Measurements from ENCODE around the gene SLC1A3. TPM values are rescaled to one million over a fixed set of nuclear protein-coding genes. Genes with fewer than 3 reads are reported as not detected.

The SLC1A3 gene
- polyA plus RNA-seq, 2 donors, result 13.5 to 16.1 TPM

- WGBS, 2 donors, result 87 to 90% methylated on average over 6 of the region's 6 CpGs
- Histone ChIP-seq H3K36me3 (ENCODE audit: control insufficient read depth in 2 of 2, insufficient read depth in 2 of 2, low read length in 1 of 2) (peaks cover 0 to 4% of the 10 kb centered on the region in 2 donors), H3K27ac (ENCODE audit: low read depth in 2 of 2, low read length in 1 of 2) (no peak overlapping the region), H3K4me1 (ENCODE audit: control insufficient read depth in 2 of 2, insufficient read depth in 2 of 2, low read length in 1 of 2) (peaks cover 3 to 6% of the 10 kb centered on the region in 2 donors), H3K9me3 (ENCODE audit: control insufficient read depth in 2 of 2, insufficient read depth in 1 of 2, low read depth in 1 of 2, low read length in 1 of 2) (no peaks in the 10 kb centered on the region), H3K27me3 (ENCODE audit: control insufficient read depth in 1 of 2, insufficient read depth in 2 of 2, low read length in 2 of 2) (no peaks in the 10 kb centered on the region), H3K4me3 (ENCODE audit: low read depth in 1 of 2, low read length in 2 of 2) (no peak overlapping the region)
Observed at GRCh38 chr5:36688722-36689121, 82.3 kb downstream of the SLC1A3 start.

GRCh38 chr5:36689225-36689624 lies 82.8 kb downstream of the SLC1A3 start:
- no peaks in the 10 kb centered on the region for H3K27me3 ChIP-seq (ENCODE audit: control insufficient read depth in 1 of 2, insufficient read depth in 2 of 2, low read length in 2 of 2)
- H3K9me3 ChIP-seq (ENCODE audit: control insufficient read depth in 2 of 2, insufficient read depth in 1 of 2, low read depth in 1 of 2, low read length in 1 of 2), result no peaks in the 10 kb centered on the region
- H3K27ac ChIP-seq (ENCODE audit: low read depth in 2 of 2, low read length in 1 of 2), result no peak overlapping the region
- H3K4me1 ChIP-seq (ENCODE audit: control insufficient read depth in 2 of 2, insufficient read depth in 2 of 2, low read length in 1 of 2), result peaks cover 3 to 6% of the 10 kb centered on the region in 2 donors
- H3K4me3 ChIP-seq (ENCODE audit: low read depth in 1 of 2, low read length in 2 of 2), result no peak overlapping the region
- no peaks in the 10 kb centered on the region for H3K36me3 ChIP-seq (ENCODE audit: control insufficient read depth in 2 of 2, insufficient read depth in 2 of 2, low read length in 1 of 2)
- 86 to 90% methylated on average over 5 of the region's 5 CpGs for WGBS, 2 donors

- peak overlapping the region; percentile 50 to 62 for H3K27ac ChIP-seq (ENCODE audit: low read depth in 2 of 2, low read length in 1 of 2)
- 3 to 4% methylated on average over 50 of the region's 50 CpGs for WGBS, 2 donors
- peak overlapping the region; percentile 38 to 52 for H3K4me3 ChIP-seq (ENCODE audit: low read depth in 1 of 2, low read length in 2 of 2)
- no peaks in the 10 kb centered on the region for H3K36me3 ChIP-seq (ENCODE audit: control insufficient read depth in 2 of 2, insufficient read depth in 2 of 2, low read length in 1 of 2)
- no peaks in the 10 kb centered on the region for H3K9me3 ChIP-seq (ENCODE audit: control insufficient read depth in 2 of 2, insufficient read depth in 1 of 2, low read depth in 1 of 2, low read length in 1 of 2)
- peaks cover 3 to 6% of the 10 kb centered on the region in 2 donors for H3K4me1 ChIP-seq (ENCODE audit: control insufficient read depth in 2 of 2, insufficient read depth in 2 of 2, low read length in 1 of 2)
- H3K27me3 ChIP-seq (ENCODE audit: control insufficient read depth in 1 of 2, insufficient read depth in 2 of 2, low read length in 2 of 2), result no peaks in the 10 kb centered on the region
Observed at GRCh38 chr5:36690041-36690961, 83.9 kb downstream of the SLC1A3 start.

- Histone ChIP-seq H3K4me3 (ENCODE audit: low read depth in 1 of 2, low read length in 2 of 2) (no peak overlapping the region), H3K4me1 (ENCODE audit: control insufficient read depth in 2 of 2, insufficient read depth in 2 of 2, low read length in 1 of 2) (peaks cover 3 to 6% of the 10 kb centered on the region in 2 donors), H3K36me3 (ENCODE audit: control insufficient read depth in 2 of 2, insufficient read depth in 2 of 2, low read length in 1 of 2) (no peaks in the 10 kb centered on the region), H3K27ac (ENCODE audit: low read depth in 2 of 2, low read length in 1 of 2) (no peak overlapping the region), H3K27me3 (ENCODE audit: control insufficient read depth in 1 of 2, insufficient read depth in 2 of 2, low read length in 2 of 2) (no peaks in the 10 kb centered on the region), H3K9me3 (ENCODE audit: control insufficient read depth in 2 of 2, insufficient read depth in 1 of 2, low read depth in 1 of 2, low read length in 1 of 2) (no peaks in the 10 kb centered on the region)
Observed at GRCh38 chr5:36691226-36691625, 84.8 kb downstream of the SLC1A3 start.

- Histone ChIP-seq H3K9me3 (ENCODE audit: control insufficient read depth in 2 of 2, insufficient read depth in 1 of 2, low read depth in 1 of 2, low read length in 1 of 2) (no peaks in the 10 kb centered on the region), H3K4me1 (ENCODE audit: control insufficient read depth in 2 of 2, insufficient read depth in 2 of 2, low read length in 1 of 2) (peaks cover 3 to 6% of the 10 kb centered on the region in 2 donors), H3K27ac (ENCODE audit: low read depth in 2 of 2, low read length in 1 of 2) (no peak overlapping the region), H3K4me3 (ENCODE audit: low read depth in 1 of 2, low read length in 2 of 2) (no peak overlapping the region), H3K36me3 (ENCODE audit: control insufficient read depth in 2 of 2, insufficient read depth in 2 of 2, low read length in 1 of 2) (no peaks in the 10 kb centered on the region), H3K27me3 (ENCODE audit: control insufficient read depth in 1 of 2, insufficient read depth in 2 of 2, low read length in 2 of 2) (no peaks in the 10 kb centered on the region)
- WGBS, 2 donors, result 50 to 59% methylated on average over 5 of the region's 5 CpGs
Observed at GRCh38 chr5:36691696-36692371, 85.4 kb downstream of the SLC1A3 start.

GRCh38 chr5:36692791-36693763 lies 86.7 kb downstream of the SLC1A3 start:
- 22 to 27% methylated on average over 44 of the region's 44 CpGs for WGBS, 2 donors
- H3K4me3 ChIP-seq (ENCODE audit: low read depth in 1 of 2, low read length in 2 of 2), result peak overlapping the region in 1 of 2 donors; percentile 10
- H3K9me3 ChIP-seq (ENCODE audit: control insufficient read depth in 2 of 2, insufficient read depth in 1 of 2, low read depth in 1 of 2, low read length in 1 of 2), result no peaks in the 10 kb centered on the region
- no peak overlapping the region for H3K27ac ChIP-seq (ENCODE audit: low read depth in 2 of 2, low read length in 1 of 2)
- H3K36me3 ChIP-seq (ENCODE audit: control insufficient read depth in 2 of 2, insufficient read depth in 2 of 2, low read length in 1 of 2), result no peaks in the 10 kb centered on the region
- H3K27me3 ChIP-seq (ENCODE audit: control insufficient read depth in 1 of 2, insufficient read depth in 2 of 2, low read length in 2 of 2), result no peaks in the 10 kb centered on the region
- peaks cover 3 to 6% of the 10 kb centered on the region in 2 donors for H3K4me1 ChIP-seq (ENCODE audit: control insufficient read depth in 2 of 2, insufficient read depth in 2 of 2, low read length in 1 of 2)

- H3K4me1 ChIP-seq (ENCODE audit: control insufficient read depth in 2 of 2, insufficient read depth in 2 of 2, low read length in 1 of 2), result peaks cover 3% of the 10 kb centered on the region in 2 donors
- 79 to 84% methylated on average over 5 of the region's 5 CpGs for WGBS, 2 donors
- H3K4me3 ChIP-seq (ENCODE audit: low read depth in 1 of 2, low read length in 2 of 2), result no peak overlapping the region
- H3K27ac ChIP-seq (ENCODE audit: low read depth in 2 of 2, low read length in 1 of 2), result no peak overlapping the region
- H3K27me3 ChIP-seq (ENCODE audit: control insufficient read depth in 1 of 2, insufficient read depth in 2 of 2, low read length in 2 of 2), result no peaks in the 10 kb centered on the region
- H3K9me3 ChIP-seq (ENCODE audit: control insufficient read depth in 2 of 2, insufficient read depth in 1 of 2, low read depth in 1 of 2, low read length in 1 of 2), result no peaks in the 10 kb centered on the region
- H3K36me3 ChIP-seq (ENCODE audit: control insufficient read depth in 2 of 2, insufficient read depth in 2 of 2, low read length in 1 of 2), result no peaks in the 10 kb centered on the region
Observed at GRCh38 chr5:36694351-36694750, 87.9 kb downstream of the SLC1A3 start.

GRCh38 chr5:36696059-36696673 lies 89.8 kb downstream of the SLC1A3 start:
- WGBS, 2 donors, result 29 to 33% methylated on average over 7 of the region's 7 CpGs
- peaks cover 3% of the 10 kb centered on the region in 2 donors for H3K4me1 ChIP-seq (ENCODE audit: control insufficient read depth in 2 of 2, insufficient read depth in 2 of 2, low read length in 1 of 2)
- H3K4me3 ChIP-seq (ENCODE audit: low read depth in 1 of 2, low read length in 2 of 2), result no peak overlapping the region
- no peaks in the 10 kb centered on the region for H3K27me3 ChIP-seq (ENCODE audit: control insufficient read depth in 1 of 2, insufficient read depth in 2 of 2, low read length in 2 of 2)
- no peak overlapping the region for H3K27ac ChIP-seq (ENCODE audit: low read depth in 2 of 2, low read length in 1 of 2)
- H3K36me3 ChIP-seq (ENCODE audit: control insufficient read depth in 2 of 2, insufficient read depth in 2 of 2, low read length in 1 of 2), result no peaks in the 10 kb centered on the region
- H3K9me3 ChIP-seq (ENCODE audit: control insufficient read depth in 2 of 2, insufficient read depth in 1 of 2, low read depth in 1 of 2, low read length in 1 of 2), result no peaks in the 10 kb centered on the region

- H3K36me3 ChIP-seq (ENCODE audit: control insufficient read depth in 2 of 2, insufficient read depth in 2 of 2, low read length in 1 of 2), result no peaks in the 10 kb centered on the region
- H3K9me3 ChIP-seq (ENCODE audit: control insufficient read depth in 2 of 2, insufficient read depth in 1 of 2, low read depth in 1 of 2, low read length in 1 of 2), result peaks cover 0 to 2% of the 10 kb centered on the region in 2 donors
- H3K27me3 ChIP-seq (ENCODE audit: control insufficient read depth in 1 of 2, insufficient read depth in 2 of 2, low read length in 2 of 2), result no peaks in the 10 kb centered on the region
- H3K27ac ChIP-seq (ENCODE audit: low read depth in 2 of 2, low read length in 1 of 2), result no peak overlapping the region
- H3K4me1 ChIP-seq (ENCODE audit: control insufficient read depth in 2 of 2, insufficient read depth in 2 of 2, low read length in 1 of 2), result peaks cover 0 to under 1% of the 10 kb centered on the region in 2 donors
- H3K4me3 ChIP-seq (ENCODE audit: low read depth in 1 of 2, low read length in 2 of 2), result no peak overlapping the region
- 96 to 98% methylated on average over 2 of the region's 2 CpGs for WGBS, 2 donors
Observed at GRCh38 chr5:36698031-36698430, 91.6 kb downstream of the SLC1A3 start.

Measured in esophagus (tissue), 2 donors.